ENCODE data around the gene PCYT2. TPM values are rescaled to one million over a fixed set of nuclear protein-coding genes. Genes with fewer than 3 reads are reported as not detected.

The PCYT2 gene
- total RNA-seq, 2 experiments from 2014 or later: 30.4 to 30.9 TPM

DNA sequence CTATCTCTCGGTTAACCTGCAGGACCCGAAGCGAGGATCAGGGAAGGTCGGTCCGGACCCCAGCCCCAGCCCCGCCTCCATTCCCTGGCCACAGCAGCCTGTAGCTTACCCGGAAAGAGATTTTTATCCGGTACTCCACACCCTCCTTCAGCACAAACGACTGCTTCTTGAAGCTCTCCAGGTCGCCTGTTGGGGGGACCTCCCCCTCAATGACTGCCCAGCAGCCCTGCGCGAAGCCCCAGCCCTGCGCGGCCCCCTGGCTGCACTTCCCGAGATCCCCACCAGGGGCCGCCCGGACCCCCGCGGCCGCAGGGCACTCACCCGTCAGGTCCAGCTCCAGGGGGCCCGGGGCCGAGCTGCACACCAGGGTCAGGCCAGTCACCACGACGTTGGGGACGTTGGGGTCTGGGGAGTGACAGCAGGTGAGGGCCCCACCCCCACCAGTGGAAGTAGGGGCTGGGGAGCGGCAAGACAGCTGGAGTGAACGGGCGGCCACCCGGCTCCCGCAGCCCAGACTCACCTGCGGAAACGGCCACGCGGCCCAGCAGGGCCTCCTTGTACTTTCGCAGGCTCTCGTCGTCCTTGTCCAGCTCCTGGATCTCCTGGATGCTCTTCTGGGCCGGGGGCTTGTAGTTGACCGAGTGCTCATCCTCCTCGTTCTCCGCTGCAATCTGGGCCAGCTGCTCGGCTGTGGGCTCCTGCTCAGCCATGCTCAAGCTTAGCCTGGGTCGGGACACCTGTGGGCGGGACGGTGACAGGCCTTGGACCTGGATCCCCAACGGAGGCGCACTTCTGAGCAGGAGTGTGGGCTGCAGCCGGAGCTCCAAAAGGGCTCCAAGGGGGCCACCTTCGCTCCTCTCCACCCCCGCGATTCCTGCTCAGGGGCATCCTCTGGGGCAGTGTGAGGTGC, 41.7 kb downstream of the PCYT2 start:
- ChIA-PET POLR2A (interaction anchor here (0.5 to 3.3 kb wide), 8 partner anchors 8 to 197 kb away, joined by 3 to 28 read pairs (median 4); partner anchors contain the start of genes MCRIP1 and P4HB), CTCF (interaction anchor here (0.6 to 2.3 kb wide), 7 partner anchors 14 to 166 kb away, joined by 3 to 9 read pairs (median 4); partner anchors contain the start of genes MAFG and MRPL12)

DNA sequence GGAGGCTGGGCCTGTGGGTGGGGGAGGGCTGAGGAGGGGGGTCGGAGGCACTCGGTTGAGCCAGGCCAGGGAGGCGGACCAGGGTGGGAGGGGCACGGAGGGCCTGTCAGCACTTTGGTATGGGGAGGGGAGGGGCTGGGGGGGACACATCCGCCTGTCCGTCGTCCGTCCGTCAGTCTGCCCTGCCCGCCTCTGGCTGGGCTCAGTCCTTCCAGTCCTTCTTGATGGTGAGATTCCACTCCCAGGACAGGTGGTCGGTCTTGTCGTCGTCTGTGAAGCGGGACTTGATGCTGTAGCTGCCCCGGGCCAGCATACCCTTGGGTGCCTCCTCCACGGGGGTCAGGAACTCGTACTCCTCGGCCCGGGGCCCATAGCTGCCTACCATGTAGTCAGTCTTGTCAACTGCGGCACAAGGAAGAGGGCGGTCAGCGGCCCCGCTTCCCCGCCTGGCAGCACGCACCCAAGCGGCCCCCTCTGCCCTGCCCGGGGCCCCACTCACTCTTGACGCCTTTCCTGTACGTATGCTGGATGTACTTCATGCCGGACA, 42.5 kb downstream of the PCYT2 start:
- ChIA-PET CTCF (interaction anchor here (1.0 to 2.3 kb wide), 3 partner anchors 26 to 166 kb away, joined by 3 to 9 read pairs (median 9); partner anchors contain the start of genes MAFG and MRPL12), POLR2A (interaction anchor here (0.6 to 2.7 kb wide), 4 partner anchors 8 to 142 kb away, joined by 3 to 28 read pairs (median 8); partner anchors contain the start of gene P4HB)

GRCh38 chr17:81867991-81868673, 43.1 kb downstream of the PCYT2 start:
- POLR2A ChIA-PET: interaction anchor here (0.6 kb wide), 2 partner anchors 152 to 184 kb away, joined by 3 to 5 read pairs; no protein-coding TSS in a partner anchor
- CTCF ChIA-PET: interaction anchor here (2.1 to 2.3 kb wide), 2 partner anchors 60 to 165 kb away, joined by 9 read pairs; partner anchors contain the start of genes MAFG and MRPL12

DNA sequence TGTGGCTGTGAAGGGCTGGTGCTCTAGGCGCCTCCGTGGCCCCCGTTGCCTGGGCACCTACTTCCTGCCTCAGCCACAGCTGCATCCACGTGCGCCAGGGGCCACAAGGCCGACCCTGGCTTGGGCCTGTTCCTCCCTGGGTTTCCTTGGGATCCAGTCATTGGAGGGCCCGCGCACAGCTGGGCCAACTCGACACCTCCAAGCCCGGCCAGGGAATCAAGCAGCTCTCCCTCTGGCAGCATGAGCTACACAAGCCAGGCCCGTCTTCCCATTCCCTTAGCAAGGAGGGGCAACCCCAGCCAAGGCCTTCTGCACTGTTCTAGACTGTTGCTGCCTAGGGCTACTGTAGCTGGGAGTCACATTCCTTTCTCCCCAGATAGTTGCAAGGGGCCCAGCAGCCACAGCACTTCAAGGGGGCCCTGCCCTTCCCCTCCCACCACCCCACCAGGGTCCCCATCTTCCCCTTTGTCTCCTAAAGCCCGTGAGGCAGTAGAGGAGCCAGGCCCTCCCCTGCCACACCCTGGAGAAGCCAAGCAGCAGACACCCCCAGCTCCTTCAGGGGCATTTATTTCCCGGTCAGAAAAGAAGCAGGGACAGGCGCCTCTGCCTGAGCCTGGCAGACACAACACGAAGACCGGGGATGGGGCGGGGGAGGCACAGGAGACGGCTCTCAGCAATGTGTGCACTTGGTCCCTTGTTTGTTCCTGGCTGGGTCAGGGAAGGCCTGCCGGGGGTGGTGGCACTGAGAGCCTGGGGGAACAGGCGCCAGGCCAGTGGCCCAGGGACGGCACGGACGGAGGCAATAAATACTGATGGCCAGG, 43.8 kb downstream of the PCYT2 start:
- CTCF ChIA-PET: no interaction called here
- POLR2A ChIA-PET: interaction anchor here (0.6 to 1.0 kb wide), 3 partner anchors 34 to 185 kb away, joined by 3 to 5 read pairs (median 3); partner anchors contain the start of gene MCRIP1

GRCh38 chr17:81866440-81867169, 44.6 kb downstream of the PCYT2 start:
- CTCF ChIA-PET: no interaction called here
- POLR2A ChIA-PET: interaction anchor here (0.5 to 1.0 kb wide), 3 partner anchors 33 to 334 kb away, joined by 3 to 10 read pairs (median 3); partner anchors contain the start of gene MCRIP1

GRCh38 chr17:81865733-81866439, 45.3 kb downstream of the PCYT2 start:
- ChIA-PET CTCF (no interaction called here), POLR2A (interaction anchor here (0.6 to 1.0 kb wide), 2 partner anchors 11 to 335 kb away, joined by 3 read pairs; no protein-coding TSS in a partner anchor)

DNA sequence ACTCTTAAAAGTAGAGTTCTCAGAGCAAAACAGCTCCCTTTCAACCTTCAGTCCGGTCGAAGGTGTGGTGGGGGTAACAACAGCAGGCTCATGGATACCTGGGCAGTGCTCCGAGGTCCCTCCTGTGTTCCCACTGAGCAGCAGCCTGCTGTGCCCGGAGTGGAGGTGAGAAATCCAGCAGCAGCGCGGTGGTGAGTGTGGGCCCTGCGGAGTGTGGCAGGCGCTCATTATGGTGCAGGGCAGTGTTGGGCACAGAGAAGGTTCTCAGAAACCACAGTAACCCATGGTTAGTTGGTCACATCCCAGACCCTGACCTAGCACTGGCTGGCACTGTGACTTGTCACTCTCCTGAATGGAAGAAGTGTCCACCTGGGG, 45.9 kb downstream of the PCYT2 start:
- ChIA-PET CTCF (no interaction called here), POLR2A (interaction anchor here (0.6 kb wide), 1 partner anchor 10 kb away, joined by 3 read pairs; no protein-coding TSS in a partner anchor)

GRCh38 chr17:81863833-81864768, 47.1 kb downstream of the PCYT2 start:
- CTCF ChIA-PET: no interaction called here

GRCh38 chr17:81863123-81863675, 48.0 kb downstream of the PCYT2 start:
- ChIA-PET CTCF (no interaction called here), POLR2A (no interaction called here)

More at GRCh38 chr17:81863833-81864768, 47.1 kb downstream of the PCYT2 start:
- POLR2A ChIA-PET: no interaction called here

DNA sequence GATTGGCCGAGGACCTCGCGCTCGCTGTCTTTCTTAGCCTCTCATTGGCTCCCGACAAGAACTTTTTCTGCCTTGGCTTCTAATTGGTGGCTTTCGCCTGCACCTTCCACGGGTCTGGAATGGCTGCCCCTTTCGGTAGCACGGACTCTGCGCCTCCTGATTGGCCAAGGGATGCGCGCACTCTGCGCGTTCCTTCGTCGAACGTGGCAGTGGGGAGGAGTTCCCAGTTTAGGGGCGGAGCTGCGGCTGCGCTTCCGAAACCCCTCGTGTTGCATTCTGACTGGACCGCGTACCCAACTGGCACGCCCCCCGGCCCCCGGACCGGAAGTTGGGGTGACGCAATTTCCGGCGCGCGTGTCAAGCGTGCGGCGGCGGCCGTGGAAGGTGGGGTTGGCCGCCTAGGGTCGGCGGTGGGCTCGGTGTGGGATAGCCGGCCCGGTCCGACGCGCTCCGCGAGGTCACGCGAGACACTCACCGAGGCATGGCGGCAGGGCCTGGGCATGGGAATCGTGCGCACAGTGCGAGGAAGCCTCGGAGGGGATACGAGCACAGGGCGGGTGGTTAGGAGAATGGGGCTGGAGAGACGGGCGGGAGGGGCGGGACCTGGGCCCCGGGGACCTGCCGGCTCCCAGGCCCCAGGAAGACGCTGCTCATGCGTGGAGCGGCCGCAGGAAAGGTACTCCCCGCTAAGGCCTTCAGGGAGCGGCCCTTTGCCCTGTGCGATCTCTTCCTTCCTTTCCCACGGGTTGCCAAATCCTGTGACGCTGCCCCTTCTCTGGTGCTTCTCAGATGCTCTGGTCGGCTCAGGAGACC, 50.2 kb downstream of the PCYT2 start:
- ChIA-PET POLR2A (interaction anchor here (0.6 to 3.5 kb wide), 6 partner anchors 9 to 354 kb away, joined by 3 to 28 read pairs (median 5); partner anchors contain the start of genes ALYREF, ANAPC11, ARHGDIA and MCRIP1), CTCF (interaction anchor here (1.0 to 1.3 kb wide), 3 partner anchors 10 to 28 kb away, joined by 3 to 4 read pairs (median 3); partner anchors contain the start of genes ARHGDIA and MCRIP1)

DNA sequence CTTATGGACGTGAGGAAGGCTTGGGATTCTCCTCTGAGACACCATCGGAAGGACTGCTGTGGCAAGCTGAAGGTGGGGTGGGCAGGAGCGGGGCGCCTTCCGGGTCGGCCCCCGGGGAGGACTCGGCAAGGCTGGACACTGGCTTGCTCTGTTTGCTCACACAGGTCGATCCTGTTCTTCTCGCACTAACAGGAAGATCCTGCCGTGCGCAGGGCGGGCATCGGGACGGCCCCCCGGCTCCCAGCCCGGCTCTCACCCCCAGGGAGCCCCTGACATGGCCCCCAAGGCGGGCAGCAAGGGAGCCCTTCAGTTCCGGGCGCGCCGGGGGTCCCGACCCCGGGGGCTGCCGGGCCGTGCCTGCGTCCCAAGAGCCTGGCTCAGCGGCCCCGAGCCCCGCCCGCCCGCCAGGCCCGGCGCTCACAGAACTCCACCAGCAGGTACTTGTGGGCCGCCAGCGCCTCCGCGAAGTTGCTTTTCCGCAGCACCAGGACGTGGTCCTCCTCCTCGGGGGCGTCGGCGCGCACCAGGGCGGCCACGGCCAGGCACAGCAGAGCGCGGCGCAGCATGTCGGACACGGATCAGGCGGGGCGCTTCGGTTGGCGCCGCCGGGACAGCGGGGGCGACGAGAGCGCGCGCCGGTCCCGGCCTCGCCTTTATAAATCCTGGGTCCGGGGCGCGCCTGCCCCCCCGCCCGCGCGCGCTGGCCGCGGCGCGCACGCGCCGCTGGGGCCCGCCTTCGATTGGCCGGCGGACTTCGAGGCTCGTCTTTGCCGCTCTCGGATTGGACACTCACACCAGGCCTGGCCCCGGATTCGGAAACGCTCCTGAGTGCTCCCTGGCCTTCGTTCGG, 51.1 kb downstream of the PCYT2 start, which contains the start of gene P4HB:
Gene P4HB (minus strand): TSS at position 630 of the 850 bp plus-strand sequence. CDS start 64 bp downstream, at position 566.
- CTCF ChIA-PET: interaction anchor here (0.6 to 1.3 kb wide), 5 partner anchors 13 to 119 kb away, joined by 3 to 4 read pairs (median 3); partner anchors contain the start of gene MCRIP1
- POLR2A ChIA-PET: interaction anchor here (0.6 to 3.5 kb wide), 9 partner anchors 10 to 382 kb away, joined by 3 to 28 read pairs (median 4); partner anchors contain the start of genes ALYREF, ANAPC11, ARHGDIA and MCRIP1

DNA sequence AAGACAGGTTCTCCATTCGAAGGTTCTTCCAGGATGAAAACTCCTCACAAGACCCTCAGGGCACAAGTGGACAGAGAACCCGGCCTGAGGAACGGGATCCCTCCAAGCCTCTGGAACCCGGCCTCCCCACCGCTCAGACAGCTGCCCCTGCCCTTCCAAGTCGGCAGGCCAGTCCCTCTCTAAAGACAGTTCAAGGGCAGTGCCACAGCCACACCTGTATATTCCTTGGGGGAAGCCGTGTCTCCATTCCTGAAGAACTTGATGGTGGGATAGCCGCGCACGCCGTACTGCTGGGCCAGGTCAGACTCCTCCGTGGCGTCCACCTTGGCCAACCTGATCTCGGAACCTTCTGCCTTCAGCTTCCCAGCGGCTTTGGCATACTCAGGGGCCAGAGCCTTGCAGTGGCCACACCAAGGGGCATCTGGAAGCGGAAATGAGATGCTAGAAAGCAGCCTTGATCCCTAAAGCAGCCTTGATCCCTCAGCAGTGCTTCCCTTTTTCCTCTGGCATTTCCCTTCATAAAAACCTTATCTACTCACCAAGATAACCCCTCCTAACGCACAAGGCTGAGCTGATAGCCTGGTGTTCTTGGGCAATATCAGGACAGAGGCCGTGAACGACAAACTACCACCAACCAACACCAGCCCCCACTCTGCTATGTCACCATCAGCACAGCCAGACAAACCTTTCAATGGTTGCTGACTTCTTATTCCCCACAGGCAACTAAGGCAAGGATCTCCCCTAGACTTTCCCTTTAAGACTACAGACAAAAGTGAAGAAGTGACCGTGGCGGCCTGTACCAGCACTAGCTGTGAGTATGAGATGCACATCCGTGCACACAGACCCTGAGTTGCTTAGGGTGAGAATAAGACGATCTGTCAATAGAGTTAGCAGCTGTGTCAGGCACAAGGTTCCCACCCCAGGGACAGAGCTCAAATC, 52.0 kb downstream of the PCYT2 start:
- ChIA-PET POLR2A (interaction anchor here (0.6 to 3.5 kb wide), 5 partner anchors 11 to 383 kb away, joined by 3 to 28 read pairs (median 5); partner anchors contain the start of genes ARHGDIA and MCRIP1), CTCF (interaction anchor here (0.6 to 1.6 kb wide), 7 partner anchors 12 to 152 kb away, joined by 3 to 4 read pairs (median 3); no protein-coding TSS in a partner anchor)

All from activated CD8-positive, alpha-beta memory T cell treated with anti-CD3 and anti-CD28 coated beads for 36 hours (primary cell).